Right atrium auricular region (tissue), 2 donors: ENCODE results near the gene AHCY. TPM values are rescaled to one million over a fixed set of nuclear protein-coding genes. Genes with fewer than 3 reads are reported as not detected.
"Not testable (repeated sequence)": the region's sequence is repeated elsewhere in the genome, so short reads cannot be mapped to it uniquely, and the experiment has no call there.

Experiments used
- DNase-seq: peaks from one replicate; pipeline ENCODE4 v3.0.0-alpha.2; 2019; ENCODE audit warnings: low spot score
- H3K27ac ChIP-seq, 2 donors: fragments of 200-600 bp; sonication (generic); 1 replicate in 1 of 2; 2 replicates in 1 of 2; pipeline ENCODE4 v1.5.1; 2016 to 2019
- H3K27me3 ChIP-seq, 2 donors: fragments of 200-600 bp; sonication (generic); one replicate each; pipeline versions ENCODE4 v1.5.1 to v1.6.0; 2017 to 2019
- H3K36me3 ChIP-seq: fragments of 200-600 bp; sonication (generic); one replicate; pipeline ENCODE4 v1.5.1; 2016
- H3K4me1 ChIP-seq, 2 donors: fragments of 200-600 bp; sonication (generic); one replicate each; pipeline versions ENCODE4 v1.5.1 to v1.6.0; 2017 to 2019
- H3K4me3 ChIP-seq, 2 donors: fragments of 200-600 bp; sonication (generic); 1 replicate in 1 of 2; 2 replicates in 1 of 2; pipeline ENCODE4 v1.5.1; 2017 to 2019; ENCODE audit warnings: mild to moderate bottlenecking in 1 of 2, moderate library complexity in 1 of 2
- H3K9me3 ChIP-seq, 2 donors: fragments of 200-600 bp; sonication (generic); one replicate each; pipeline ENCODE4 v1.5.1; 2019
- CTCF ChIP-seq, 2 donors: fragments of 200-600 bp; sonication (generic); IDR thresholded peaks; one replicate each; pipeline ENCODE4 v1.5.1; 2019; ENCODE audit warnings: antibody characterized with exemption in 2 of 2
- total RNA-seq, 2 donors: library from RNA; depleted of rRNA; stranded (reverse); fragments of >200 nt; gene quantifications; one replicate each; pipeline ENCODE4 v1.1.0, GENCODE V29; 2016

Gene AHCY
- total RNA-seq, 2 donors from 2014 or later, result 51.9 to 59.7 TPM

- Histone ChIP-seq H3K27me3 (no peaks in the 10 kb centered on the region), H3K27ac (no peak overlapping the region), H3K4me3 (no peak overlapping the region), H3K9me3 (no peaks in the 10 kb centered on the region), H3K36me3 (no peaks in the 10 kb centered on the region), H3K4me1 (no peaks in the 10 kb centered on the region)
- no peak for TF ChIP-seq CTCF (IDR thresholded peaks at IDR 0.05)
- DNase-seq, result no peak
Measured at GRCh38 chr20:34344238-34344637, 41.1 kb upstream of the AHCY start.

GRCh38 chr20:34343458-34344211 is 40.5 kb upstream of the AHCY start:
- H3K36me3 ChIP-seq, result no peaks in the 10 kb centered on the region
- no peaks in the 10 kb centered on the region for H3K4me1 ChIP-seq
- no peak overlapping the region for H3K27ac ChIP-seq
- no peaks in the 10 kb centered on the region for H3K27me3 ChIP-seq
- no peak for TF ChIP-seq CTCF (IDR thresholded peaks at IDR 0.05)
- no peak for DNase-seq
- no peak overlapping the region for H3K4me3 ChIP-seq
- H3K9me3 ChIP-seq, result no peaks in the 10 kb centered on the region

- not testable (repeated sequence) for H3K4me1 ChIP-seq, H3K27me3 ChIP-seq, H3K27ac ChIP-seq, H3K9me3 ChIP-seq, H3K36me3 ChIP-seq, H3K4me3 ChIP-seq, DNase-seq
Measured at GRCh38 chr20:34341199-34341598, 38.0 kb upstream of the AHCY start.

GRCh38 chr20:34340726-34341125 is 37.6 kb upstream of the AHCY start:
- not testable (repeated sequence) for H3K4me3 ChIP-seq, DNase-seq, H3K9me3 ChIP-seq, H3K4me1 ChIP-seq, H3K27ac ChIP-seq, H3K27me3 ChIP-seq, H3K36me3 ChIP-seq

GRCh38 chr20:34337982-34338726 is 35.0 kb upstream of the AHCY start:
- H3K4me1 ChIP-seq, result no peaks in the 10 kb centered on the region
- no peaks in the 10 kb centered on the region for H3K27me3 ChIP-seq
- H3K9me3 ChIP-seq, result no peaks in the 10 kb centered on the region
- no peak for TF ChIP-seq CTCF (IDR thresholded peaks at IDR 0.05)
- H3K27ac ChIP-seq, result no peak overlapping the region
- no peak overlapping the region for H3K4me3 ChIP-seq
- no peak for DNase-seq
- H3K36me3 ChIP-seq, result no peaks in the 10 kb centered on the region

- TF ChIP-seq CTCF (IDR thresholded peaks at IDR 0.05), result no peak
- H3K4me1 ChIP-seq, result no peaks in the 10 kb centered on the region
- H3K9me3 ChIP-seq, result no peaks in the 10 kb centered on the region
- H3K27me3 ChIP-seq, result no peaks in the 10 kb centered on the region
- no peak overlapping the region for H3K27ac ChIP-seq
- no peak for DNase-seq
- H3K4me3 ChIP-seq, result no peak overlapping the region
- H3K36me3 ChIP-seq, result no peaks in the 10 kb centered on the region
Measured at GRCh38 chr20:34337544-34337943, 34.4 kb upstream of the AHCY start.
